Measurements from ENCODE around the gene SYNPO2L. TPM values are rescaled to one million over a fixed set of nuclear protein-coding genes. Genes with fewer than 3 reads are reported as not detected.

The SYNPO2L gene
- total and polyA plus RNA-seq, 8 donors = 0.03 to 0.12 TPM; not detected in 6

GRCh38 chr10:73648975-73649829 lies 6.6 kb downstream of the SYNPO2L start:
- Histone ChIP-seq H3K9me3 (no peaks in the 10 kb centered on the region), H3K4me1 (peaks cover 7 to 34% (median 24%) of the 10 kb centered on the region in 4 donors), H3K27ac (no peak overlapping the region), H3K4me3 (no peak overlapping the region), H3K27me3 (no peaks in the 10 kb centered on the region), H3K36me3 (no peaks in the 10 kb centered on the region)
- TF ChIP-seq EP300 (IDR thresholded peaks at IDR 0.05) (no peak), CTCF (IDR thresholded peaks at IDR 0.05) (no peak), POLR2AphosphoS5 (IDR thresholded peaks at IDR 0.05) (no peak), POLR2A (IDR thresholded peaks at IDR 0.05) (no peak)
- WGBS, 5 donors = 66 to 81% (median 72%) methylated on average over 4 of the region's 4 CpGs
- DNase-seq = no peak
- intact Hi-C loops (cut with DNase I; ENCODE audit: low total_unique reads) = no loop called here

- 18 to 39% (median 37%) methylated on average over 23 to 35 of the region's 35 CpGs for WGBS, 5 donors
- no peaks in the 10 kb centered on the region for H3K27me3 ChIP-seq
- no peaks in the 10 kb centered on the region for H3K9me3 ChIP-seq
- peak overlapping the region in 3 of 5 donors; percentile 38 to 60 (median 57) for H3K27ac ChIP-seq
- DNase-seq = peak in 1 of 2 donors; percentile 26
- no peaks in the 10 kb centered on the region for H3K36me3 ChIP-seq
- H3K4me3 ChIP-seq = peak overlapping the region; percentile 58 to 80 (median 64)
- intact Hi-C loops (cut with DNase I; ENCODE audit: low total_unique reads) = no loop called here
- no peak for TF ChIP-seq POLR2A (IDR thresholded peaks at IDR 0.05)
- TF ChIP-seq CTCF (IDR thresholded peaks at IDR 0.05) = no peak
- no peak for TF ChIP-seq EP300 (IDR thresholded peaks at IDR 0.05)
- TF ChIP-seq POLR2AphosphoS5 (IDR thresholded peaks at IDR 0.05) = no peak
- peaks cover 7 to 41% (median 29%) of the 10 kb centered on the region in 4 donors for H3K4me1 ChIP-seq
Measured at GRCh38 chr10:73647875-73648651, 7.8 kb downstream of the SYNPO2L start.

- WGBS, 5 donors = 6 to 12% (median 10%) methylated on average over 20 to 32 of the region's 32 CpGs
- peak; percentile 57 to 89 for DNase-seq
- Histone ChIP-seq H3K27me3 (no peaks in the 10 kb centered on the region), H3K27ac (peak overlapping the region in 3 of 5 donors; percentile 38 to 60 (median 57)), H3K9me3 (no peaks in the 10 kb centered on the region), H3K4me1 (peaks cover 7 to 41% (median 29%) of the 10 kb centered on the region in 4 donors), H3K4me3 (peak overlapping the region; percentile 58 to 80 (median 64)), H3K36me3 (no peaks in the 10 kb centered on the region)
- TF ChIP-seq POLR2AphosphoS5 (IDR thresholded peaks at IDR 0.05) (no peak), EP300 (IDR thresholded peaks at IDR 0.05) (no peak), POLR2A (IDR thresholded peaks at IDR 0.05) (no peak), CTCF (IDR thresholded peaks at IDR 0.05) (no peak)
- intact Hi-C loops (cut with DNase I; ENCODE audit: low total_unique reads) = no loop called here
Measured at GRCh38 chr10:73647211-73647874, 8.5 kb downstream of the SYNPO2L start.

DNA sequence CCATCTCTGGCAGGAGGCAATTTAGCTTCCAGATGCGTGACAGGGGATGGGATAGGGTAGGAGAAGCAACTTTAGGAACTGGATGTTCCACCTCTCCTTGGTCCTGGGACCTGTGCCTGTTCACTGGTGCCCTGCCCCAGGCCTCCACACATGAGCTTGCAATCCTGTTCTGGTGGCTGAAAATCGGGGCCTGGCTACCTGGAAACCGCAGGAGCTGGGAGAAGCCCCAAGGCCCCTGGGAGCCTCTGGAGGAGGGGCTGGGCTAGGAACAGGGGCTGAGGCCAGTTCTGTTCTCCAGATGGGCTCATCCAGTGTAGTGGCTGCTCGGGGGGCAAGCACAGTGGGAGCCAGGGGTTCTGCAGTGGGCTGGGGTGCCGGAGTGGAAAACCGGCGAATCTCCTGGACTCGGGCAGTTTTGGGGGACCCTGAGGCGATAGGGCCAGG lies 9.2 kb downstream of the SYNPO2L start:
- no peaks in the 10 kb centered on the region for H3K9me3 ChIP-seq
- no peak for DNase-seq
- 90 to 94% (median 91%) methylated on average over 8 to 9 of the region's 9 CpGs for WGBS, 5 donors
- H3K4me3 ChIP-seq = peak overlapping the region in 1 of 4 donors; percentile 80
- H3K4me1 ChIP-seq = peaks cover 7 to 41% (median 29%) of the 10 kb centered on the region in 4 donors
- TF ChIP-seq CTCF (IDR thresholded peaks at IDR 0.05) (no peak), EP300 (IDR thresholded peaks at IDR 0.05) (no peak)
- H3K27ac ChIP-seq = no peak overlapping the region
- no peaks in the 10 kb centered on the region for H3K36me3 ChIP-seq
- intact Hi-C loops (cut with DNase I; ENCODE audit: low total_unique reads) = no loop called here
- H3K27me3 ChIP-seq = no peaks in the 10 kb centered on the region

Data from stomach (tissue), 9 donors.